Measurements from ENCODE around the gene CASK. TPM values are rescaled to one million over a fixed set of nuclear protein-coding genes. Genes with fewer than 3 reads are reported as not detected.

CASK gene
- total RNA-seq, 1 experiment from 2014 or later: 163 TPM

GRCh38 chrX:41923978-41924683 lies 777 bp upstream of the CASK start:
- H3K4me1 Mint-ChIP-seq (ENCODE audit: low read depth, unreplicated experiment): no peaks in the 10 kb centered on the region
- ChIA-PET CTCF (interaction anchor here (0.6 to 1.3 kb wide), 2 partner anchors 19 to 104 kb away, joined by 3 to 4 read pairs; no protein-coding TSS in a partner anchor), POLR2A (interaction anchor here (0.6 kb wide), 1 partner anchor 170 kb away, joined by 6 read pairs; no protein-coding TSS in a partner anchor)
- intact Hi-C loops (cut with micrococcal nuclease; ENCODE audit: unreplicated experiment): loop anchor here (1.0 to 10.0 kb wide), 6 partner anchors 36 to 361 kb away; no protein-coding TSS in a partner anchor
- H3K27me3 Mint-ChIP-seq (ENCODE audit: insufficient read depth, unreplicated experiment): no peaks in the 10 kb centered on the region
- BruUV-seq (replicated peaks): TSS peak; percentile 86
- peak overlapping the region; percentile 60 for H3K4me3 ChIP-seq (ENCODE audit: low read depth, low read length)
- DNase-seq: peak; percentile 47 to 53
- H3K4me3 Mint-ChIP-seq (ENCODE audit: unreplicated experiment): peak overlapping the region; percentile 98
- H3K27ac Mint-ChIP-seq (ENCODE audit: unreplicated experiment): peak overlapping the region; percentile 53
- no peak for TF ChIP-seq CTCF (IDR thresholded peaks at IDR 0.05; ENCODE audit: insufficient read depth in 1 of 2, low read depth in 1 of 2, low read length in 1 of 2, severe bottlenecking in 1 of 2, unreplicated experiment in 1 of 2)
- H3K9me3 Mint-ChIP-seq (ENCODE audit: unreplicated experiment): no peaks in the 10 kb centered on the region
- no peaks in the 10 kb centered on the region for H3K9me3 ChIP-seq
- H3K36me3 ChIP-seq (ENCODE audit: control insufficient read depth, insufficient read depth, low read length): no peaks in the 10 kb centered on the region
- H3K36me3 Mint-ChIP-seq (ENCODE audit: insufficient read depth, unreplicated experiment): peaks cover 11% of the 10 kb centered on the region
- no peaks in the 10 kb centered on the region for H3K27me3 ChIP-seq (replicated peaks; ENCODE audit: control insufficient read depth, insufficient read depth, low read length)
- peaks cover 6% of the 10 kb centered on the region; the same call in 1 of the 2 replicates for H3K4me1 ChIP-seq

- Histone ChIP-seq H3K36me3 (ENCODE audit: control insufficient read depth, insufficient read depth, low read length) (no peaks in the 10 kb centered on the region), H3K4me3 (ENCODE audit: low read depth, low read length) (peak overlapping the region; percentile 63), H3K9me3 (no peaks in the 10 kb centered on the region), H3K4me1 (peaks cover 6% of the 10 kb centered on the region; the same call in 1 of the 2 replicates), H3K27me3 (replicated peaks; ENCODE audit: control insufficient read depth, insufficient read depth, low read length) (no peaks in the 10 kb centered on the region)
- Mint-ChIP-seq H3K36me3 (ENCODE audit: insufficient read depth, unreplicated experiment) (peaks cover 11% of the 10 kb centered on the region), H3K27ac (ENCODE audit: unreplicated experiment) (peak overlapping the region; percentile 88), H3K27me3 (ENCODE audit: insufficient read depth, unreplicated experiment) (no peaks in the 10 kb centered on the region), H3K9me3 (ENCODE audit: unreplicated experiment) (no peaks in the 10 kb centered on the region), H3K4me1 (ENCODE audit: low read depth, unreplicated experiment) (peaks cover 4% of the 10 kb centered on the region), H3K4me3 (ENCODE audit: unreplicated experiment) (peak overlapping the region; percentile 98)
- BruUV-seq (replicated peaks): no TSS peak
- ChIA-PET CTCF (interaction anchor here (0.7 kb wide), 1 partner anchor 220 kb away, joined by 3 read pairs; no protein-coding TSS in a partner anchor), POLR2A (no interaction called here)
- TF ChIP-seq CTCF (IDR thresholded peaks at IDR 0.05; ENCODE audit: insufficient read depth in 1 of 2, low read depth in 1 of 2, low read length in 1 of 2, severe bottlenecking in 1 of 2, unreplicated experiment in 1 of 2): peak in 1 of 2 experiments; percentile 25
- intact Hi-C loops (cut with micrococcal nuclease; ENCODE audit: unreplicated experiment): loop anchor here (1.0 to 10.0 kb wide), 6 partner anchors 100 to 362 kb away; no protein-coding TSS in a partner anchor
- DNase-seq: peak; percentile 39 to 48
These were observed 763 bp downstream of the CASK start for GRCh38 chrX:41922431-41923151.
